Measurements from ENCODE around the gene VAC14.

- no peak for TF ChIP-seq CTCF (IDR thresholded peaks at IDR 0.05)
- TF ChIP-seq POLR2A (IDR thresholded peaks at IDR 0.05): no peak
Measured at GRCh38 chr16:70709457-70709856, 91.5 kb downstream of the VAC14 start.
